Measurements from ENCODE around the gene UBE2Q1.
"Not testable (repeated sequence)": the region's sequence is repeated elsewhere in the genome, so short reads cannot be mapped to it uniquely, and the experiment has no call there.

The UBE2Q1 gene

DNA sequence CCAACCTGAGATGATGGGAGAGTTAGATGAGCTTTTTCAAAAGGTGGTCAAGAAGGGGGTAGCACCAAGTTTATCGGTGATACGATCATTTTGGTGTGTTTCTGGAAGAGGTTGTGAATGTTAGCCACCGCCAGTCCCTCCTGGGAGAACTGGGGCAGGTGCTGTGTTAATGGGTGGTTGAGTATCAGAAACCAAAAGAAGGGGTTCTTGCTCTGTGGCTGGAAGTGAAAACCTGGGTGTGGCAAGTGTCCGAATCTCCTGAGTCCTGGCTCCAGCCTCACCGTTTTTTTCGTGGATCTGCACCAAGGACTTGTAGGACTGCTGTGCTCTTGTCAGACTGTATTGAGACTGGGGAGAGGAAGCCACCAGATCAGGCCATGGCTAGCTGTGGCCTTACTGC, 7.8 kb downstream of the UBE2Q1 start:
- DNase-seq (ENCODE audit: low read depth in 2 of 2): no peak

GRCh38 chr1:154550070-154550469, 8.4 kb downstream of the UBE2Q1 start:
- no peak for DNase-seq (ENCODE audit: low read depth in 2 of 2)

DNA sequence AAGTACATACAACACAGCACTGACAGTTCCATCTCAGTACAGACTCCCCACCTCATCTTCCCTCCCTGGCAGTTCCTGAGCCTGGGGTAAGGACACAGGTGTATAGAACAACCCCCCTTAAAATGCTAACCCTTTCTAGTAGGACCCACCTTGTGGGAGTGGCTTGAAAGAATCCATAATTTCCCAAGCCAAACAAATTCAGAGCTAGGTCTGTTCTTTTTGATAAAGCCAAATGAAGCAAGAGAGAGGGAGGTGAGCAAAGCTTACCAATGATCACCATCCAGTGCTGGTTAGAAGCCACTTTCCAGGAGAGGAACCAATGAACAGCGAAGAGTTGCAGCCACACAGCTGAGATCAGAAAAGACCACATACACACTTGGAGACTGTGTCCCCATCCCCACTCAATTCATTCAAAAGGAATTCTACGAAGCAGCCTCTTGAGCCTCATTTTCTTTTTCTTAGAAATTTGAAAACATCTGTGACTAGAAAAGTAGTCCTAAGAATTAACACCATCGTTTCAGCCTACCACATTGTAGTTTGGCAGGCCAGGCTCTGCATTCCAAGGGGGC, 9.2 kb downstream of the UBE2Q1 start:
- DNase-seq (ENCODE audit: low read depth in 2 of 2): no peak

DNA sequence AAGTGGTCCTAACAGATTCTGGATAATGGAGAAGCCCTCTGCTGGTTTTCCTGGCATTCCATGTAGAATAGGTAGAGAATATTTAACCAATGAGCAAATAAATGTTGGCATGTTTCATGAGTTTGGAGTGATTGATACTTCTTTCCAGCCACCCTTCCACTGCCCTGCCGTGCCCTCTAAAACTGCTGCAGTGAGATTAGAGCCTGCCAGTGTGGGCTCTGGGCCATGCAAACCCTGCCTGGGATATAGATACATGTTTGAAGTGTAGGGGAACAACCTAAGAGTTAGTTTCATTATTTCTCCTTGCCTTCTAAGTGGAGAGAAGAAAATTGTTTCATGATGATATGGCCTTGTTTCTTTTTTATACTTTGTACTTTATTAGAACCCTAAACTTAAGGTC, 10.4 kb downstream of the UBE2Q1 start:
- DNase-seq (ENCODE audit: low read depth in 2 of 2): no peak

- DNase-seq (ENCODE audit: low read depth in 2 of 2): no peak
Observed at GRCh38 chr1:154547105-154547732, 11.2 kb downstream of the UBE2Q1 start.

DNA sequence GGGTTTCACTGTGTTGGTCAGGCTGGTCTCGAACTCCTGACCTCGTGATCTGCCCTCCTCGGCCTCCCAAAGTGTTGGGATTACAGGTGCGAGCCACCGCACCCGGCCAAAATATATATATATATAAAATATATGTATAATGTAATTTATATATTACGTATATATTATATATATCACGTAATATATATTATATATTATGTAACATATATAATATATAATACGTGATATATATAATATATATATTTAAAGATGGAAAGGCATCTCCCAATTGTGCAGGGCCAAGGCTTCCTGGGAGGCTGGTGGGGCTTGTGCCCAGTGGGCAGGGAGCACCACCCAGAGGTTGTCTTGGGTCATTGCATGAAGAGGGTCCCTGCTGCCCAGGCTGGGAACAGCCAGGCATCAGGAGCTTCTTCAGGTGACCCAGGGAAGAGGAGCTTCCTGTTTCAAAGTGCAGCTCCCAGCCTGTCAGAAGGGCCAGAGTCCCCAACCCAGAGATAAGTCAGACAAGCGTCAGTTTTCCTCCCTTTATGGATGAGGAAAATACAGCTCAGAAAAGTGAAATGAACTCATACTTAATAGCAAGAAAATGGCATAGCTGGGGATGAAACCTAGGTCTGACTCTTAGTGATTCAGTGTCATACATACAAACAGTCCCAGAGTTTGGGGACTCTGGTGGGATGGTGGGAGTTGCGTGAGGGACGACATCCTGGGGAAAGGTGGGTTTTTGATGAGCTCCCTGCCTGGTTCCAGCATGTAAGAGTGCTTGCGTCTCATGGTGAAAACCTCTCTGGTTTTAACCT, 12.0 kb downstream of the UBE2Q1 start:
- peak; percentile 35 to 37 for DNase-seq (ENCODE audit: low read depth in 2 of 2)

DNA sequence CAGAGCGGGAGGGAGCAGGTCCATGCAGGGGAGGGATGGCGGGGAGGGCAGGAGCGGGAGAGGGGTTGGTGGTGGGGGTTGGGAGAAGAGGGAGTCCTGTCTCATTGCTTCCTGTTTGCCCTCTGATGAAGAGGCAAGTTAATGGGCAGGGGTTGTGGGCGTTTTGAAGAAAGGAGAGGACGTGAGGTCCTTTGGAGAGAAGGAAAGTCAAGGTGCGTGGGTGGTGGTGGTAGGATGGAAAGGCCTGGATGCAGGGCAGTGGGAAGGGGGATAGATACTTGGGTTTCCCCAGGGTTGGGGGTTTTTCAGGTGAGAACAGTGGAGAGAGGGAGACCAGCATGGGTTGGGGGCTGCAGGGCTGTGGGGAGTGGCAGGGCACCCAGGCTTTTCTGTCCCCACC, 17.2 kb downstream of the UBE2Q1 start:
- no peak for DNase-seq (ENCODE audit: low read depth in 2 of 2)

GRCh38 chr1:154539486-154540483, 18.7 kb downstream of the UBE2Q1 start:
- DNase-seq (ENCODE audit: low read depth in 2 of 2): no peak

DNA sequence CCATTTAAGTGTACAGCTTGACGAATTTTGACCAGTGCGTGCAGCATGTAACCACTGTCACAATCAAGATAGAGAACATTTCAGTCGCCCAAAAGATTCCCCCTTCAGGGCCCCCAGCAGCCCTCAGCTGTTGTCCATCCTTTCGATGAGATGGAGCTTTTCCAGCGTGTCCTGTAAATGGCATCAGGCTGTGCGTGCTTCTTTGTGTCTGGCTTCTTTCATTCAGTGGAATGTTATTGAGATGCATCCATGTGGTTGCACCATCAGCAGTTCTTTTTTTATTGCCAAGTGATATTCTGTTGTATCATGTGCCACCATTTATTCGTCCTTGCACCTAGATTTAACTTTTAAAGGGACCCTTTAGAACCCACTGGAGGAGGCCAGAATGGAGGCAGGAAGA, 21.9 kb downstream of the UBE2Q1 start:
- DNase-seq (ENCODE audit: low read depth in 2 of 2): no peak

DNA sequence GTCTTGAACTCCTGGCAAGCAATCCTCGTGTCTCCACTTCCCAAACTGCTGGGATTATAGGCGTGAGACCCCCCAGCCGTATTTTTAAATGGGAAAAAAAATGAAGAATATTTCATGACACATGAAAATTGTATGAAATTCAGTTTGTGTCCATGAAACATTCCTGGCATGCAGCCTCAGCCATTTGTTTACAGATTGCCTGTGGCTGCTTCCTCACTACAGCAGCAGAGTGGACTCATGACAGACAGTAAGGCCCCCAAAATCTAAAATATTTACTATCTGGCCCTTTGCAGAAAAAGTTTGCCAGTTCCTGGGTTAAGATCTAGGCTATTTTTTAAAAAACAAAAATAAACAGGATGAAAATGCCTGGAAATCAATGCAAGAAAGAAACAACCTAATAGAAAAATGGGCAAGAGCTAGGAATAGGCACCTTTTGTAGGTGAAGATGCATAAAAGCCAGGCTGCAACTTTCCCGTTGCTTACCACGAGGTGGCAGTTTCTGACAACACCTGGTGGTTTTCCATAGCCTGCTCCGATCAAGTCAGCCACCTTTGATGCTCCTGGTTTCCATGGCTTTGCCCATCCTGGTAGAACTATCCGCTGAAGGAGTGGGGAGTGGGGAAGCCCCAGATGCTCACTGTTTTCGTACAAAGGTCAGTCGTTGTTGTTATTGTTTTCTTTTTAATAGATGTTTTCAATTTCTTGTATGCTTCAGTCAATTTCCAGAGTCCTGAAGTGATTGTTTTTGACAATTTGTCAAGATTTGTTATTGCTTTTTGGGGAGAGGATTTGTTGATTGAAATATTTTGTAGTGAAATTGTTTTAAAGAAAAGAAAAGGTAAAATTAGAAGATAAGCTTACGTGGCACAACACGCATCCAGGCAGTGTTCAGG, 24.3 kb downstream of the UBE2Q1 start:
- DNase-seq (ENCODE audit: low read depth in 2 of 2): no peak

- not testable (repeated sequence) for DNase-seq (ENCODE audit: low read depth in 2 of 2)
Observed at GRCh38 chr1:154531950-154532349, 26.5 kb downstream of the UBE2Q1 start.

GRCh38 chr1:154529308-154529707, 29.2 kb downstream of the UBE2Q1 start:
- no peak for DNase-seq (ENCODE audit: low read depth in 2 of 2)

GRCh38 chr1:154527192-154527591, 31.3 kb downstream of the UBE2Q1 start:
- DNase-seq (ENCODE audit: low read depth in 2 of 2): no peak

- no peak for DNase-seq (ENCODE audit: low read depth in 2 of 2)
Observed at GRCh38 chr1:154524881-154525280, 33.6 kb downstream of the UBE2Q1 start.

- DNase-seq (ENCODE audit: low read depth in 2 of 2): no peak
Observed at GRCh38 chr1:154521695-154522094, 36.8 kb downstream of the UBE2Q1 start.

GRCh38 chr1:154520333-154520732, 38.1 kb downstream of the UBE2Q1 start:
- no peak for DNase-seq (ENCODE audit: low read depth in 2 of 2)

DNA sequence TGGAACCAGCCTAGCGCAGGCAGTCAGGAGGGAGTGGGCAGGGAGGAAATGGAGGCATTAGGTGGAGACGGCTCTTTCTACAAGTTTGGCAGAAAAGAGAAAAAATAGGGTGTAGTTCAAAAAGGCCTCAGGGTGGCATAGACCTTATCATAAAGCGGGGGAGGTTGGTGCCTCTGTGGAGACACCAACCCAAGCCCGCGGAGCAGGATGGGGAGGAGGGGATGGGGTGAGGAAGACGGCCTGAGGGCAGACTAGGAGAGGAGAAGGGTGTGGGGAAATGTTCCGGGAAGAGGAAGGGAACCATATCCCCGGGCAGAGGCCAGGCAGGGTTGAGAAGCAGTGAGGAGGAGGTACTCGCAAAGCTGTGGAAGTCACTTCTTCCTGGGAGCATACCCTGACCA, 38.9 kb downstream of the UBE2Q1 start:
- DNase-seq (ENCODE audit: low read depth in 2 of 2): no peak

GRCh38 chr1:154517661-154518060, 40.8 kb downstream of the UBE2Q1 start:
- DNase-seq (ENCODE audit: low read depth in 2 of 2): no peak

GRCh38 chr1:154514066-154514553, 44.4 kb downstream of the UBE2Q1 start:
- DNase-seq (ENCODE audit: low read depth in 2 of 2): no peak

GRCh38 chr1:154512760-154513159, 45.7 kb downstream of the UBE2Q1 start:
- DNase-seq (ENCODE audit: low read depth in 2 of 2): no peak

- DNase-seq (ENCODE audit: low read depth in 2 of 2): no peak
Observed at GRCh38 chr1:154503898-154504297, 54.6 kb downstream of the UBE2Q1 start.
